HuH-7 (cell line): Measurements from ENCODE around the gene DUS4L.

Experiments
- DNase-seq: peaks from one replicate; pipeline ENCODE4 v3.0.0; 2011; ENCODE audit warnings: low spot score

The DUS4L gene

DNA sequence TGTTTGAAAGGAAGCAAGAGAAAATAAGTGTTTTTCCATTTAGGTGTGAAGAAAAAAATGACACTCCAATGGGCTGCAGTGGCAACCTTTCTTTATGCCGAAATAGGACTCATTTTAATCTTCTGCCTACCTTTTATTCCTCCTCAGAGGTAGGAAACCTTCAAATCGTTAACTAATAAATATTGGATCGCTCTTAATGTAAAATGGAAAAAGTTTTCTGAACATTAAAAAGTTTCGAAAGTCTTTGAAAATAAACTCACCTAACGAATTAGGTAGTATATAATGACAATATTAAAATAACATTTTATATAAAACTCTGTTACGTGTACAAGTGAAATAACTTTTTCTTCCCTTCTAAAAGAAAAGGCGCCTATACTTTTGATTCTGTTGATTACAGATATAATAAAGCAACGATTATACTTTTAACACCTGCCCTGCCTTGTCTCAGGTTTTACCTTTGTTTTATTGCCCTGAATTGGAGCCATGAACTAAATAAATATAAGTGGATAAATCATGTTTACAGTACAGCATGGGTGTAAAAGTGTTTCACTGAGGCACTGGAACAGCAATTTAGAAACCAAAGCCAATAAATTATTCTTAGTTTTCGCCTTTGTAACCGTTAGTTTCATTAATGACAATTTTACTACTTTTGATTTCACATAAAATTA, 17.1 kb downstream of the DUS4L start:
- no peak for DNase-seq

DNA sequence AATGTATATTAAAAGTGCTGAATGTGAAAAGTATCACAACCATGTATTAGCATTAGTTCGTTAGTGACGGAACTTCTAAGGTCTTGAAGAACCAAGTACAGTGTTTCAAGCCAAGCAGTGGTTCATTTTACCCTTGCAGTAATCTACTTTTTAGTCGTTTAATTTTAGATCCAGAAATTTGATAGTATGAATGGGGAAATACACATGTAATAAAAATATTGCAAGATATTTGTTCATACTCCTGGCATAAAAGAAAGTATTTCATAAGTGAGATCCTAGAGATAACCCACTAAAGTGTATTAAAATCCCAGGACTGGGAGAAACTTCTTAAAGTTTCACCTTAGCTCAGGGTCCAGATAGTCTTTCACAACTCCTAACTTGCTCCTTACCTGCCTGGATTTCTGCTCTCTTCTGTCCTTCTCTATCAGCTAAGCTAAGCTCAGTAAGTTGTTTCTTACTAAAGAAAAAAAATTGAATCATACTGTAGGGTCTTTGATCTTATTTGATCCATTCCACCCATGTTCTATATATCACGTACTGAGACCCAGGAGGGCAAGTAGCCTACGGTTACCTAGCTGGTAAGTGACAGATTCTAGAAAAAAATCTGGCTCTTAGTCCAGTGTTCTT, 17.7 kb downstream of the DUS4L start:
- DNase-seq: no peak

DNA sequence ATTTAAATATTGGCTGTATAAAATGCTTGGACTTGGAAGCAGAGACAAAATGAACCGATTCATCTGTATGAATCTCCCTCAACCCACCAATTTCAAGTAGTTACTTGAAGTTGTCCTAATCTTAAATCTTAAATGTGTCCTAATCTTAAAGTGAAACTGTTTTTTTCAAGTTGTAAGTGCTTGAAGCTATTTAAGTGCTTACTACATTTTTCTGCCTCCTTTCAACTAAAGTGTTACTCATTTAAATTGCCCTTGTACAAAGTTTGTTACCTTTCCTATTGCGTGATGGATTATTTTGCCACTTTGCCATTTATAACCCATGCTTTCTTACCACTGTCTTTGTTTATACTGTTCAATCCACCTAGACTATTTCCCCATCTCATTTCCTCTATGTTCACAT, 19.1 kb downstream of the DUS4L start:
- no peak for DNase-seq

DNA sequence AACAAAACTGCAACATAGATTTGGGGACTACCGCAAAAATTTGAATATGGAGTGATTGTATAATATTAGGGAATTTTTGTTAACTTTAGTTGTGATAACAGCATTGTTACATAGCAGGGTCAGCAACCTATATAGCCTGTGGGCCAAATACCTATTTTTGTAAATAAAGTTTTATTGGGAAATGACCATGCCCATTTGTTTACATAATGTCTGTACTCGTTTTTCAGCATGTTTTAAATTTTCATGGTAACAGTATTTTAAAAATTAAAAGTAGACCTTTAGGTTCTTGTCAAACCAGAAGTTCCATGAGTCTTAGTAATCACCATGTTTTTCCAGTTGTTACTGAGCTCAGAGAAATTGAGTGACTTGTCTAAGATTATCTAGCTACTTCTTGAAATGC, 20.9 kb downstream of the DUS4L start:
- DNase-seq: no peak

DNA sequence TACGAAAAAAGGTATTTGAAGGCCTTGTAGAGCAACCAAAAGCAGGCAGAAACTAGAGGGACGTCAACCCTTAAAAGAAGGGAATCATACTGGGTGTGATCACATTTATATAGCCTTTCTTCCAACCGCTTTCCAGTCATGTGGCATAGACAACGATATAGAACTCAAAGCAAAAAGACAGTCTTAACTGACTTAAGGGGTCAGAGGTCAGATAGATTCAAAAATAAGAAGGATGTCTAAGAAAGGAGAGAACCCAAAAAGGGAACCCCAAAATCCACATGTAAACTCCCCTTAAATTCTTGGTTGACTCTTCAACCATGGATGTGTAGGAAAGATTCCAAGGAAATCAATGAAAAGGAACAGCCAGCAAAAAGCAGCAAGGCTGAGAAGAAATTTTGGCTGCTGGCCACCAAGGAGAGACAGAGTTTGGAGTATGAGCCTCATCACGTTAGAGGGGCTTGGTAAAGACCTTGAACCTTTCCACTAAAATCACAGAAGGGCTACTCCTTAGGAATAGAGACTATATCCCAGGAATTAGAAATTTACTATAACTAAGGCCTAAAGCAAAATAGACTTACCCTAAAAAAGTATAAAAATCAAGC, 24.9 kb downstream of the DUS4L start:
- DNase-seq: no peak

DNA sequence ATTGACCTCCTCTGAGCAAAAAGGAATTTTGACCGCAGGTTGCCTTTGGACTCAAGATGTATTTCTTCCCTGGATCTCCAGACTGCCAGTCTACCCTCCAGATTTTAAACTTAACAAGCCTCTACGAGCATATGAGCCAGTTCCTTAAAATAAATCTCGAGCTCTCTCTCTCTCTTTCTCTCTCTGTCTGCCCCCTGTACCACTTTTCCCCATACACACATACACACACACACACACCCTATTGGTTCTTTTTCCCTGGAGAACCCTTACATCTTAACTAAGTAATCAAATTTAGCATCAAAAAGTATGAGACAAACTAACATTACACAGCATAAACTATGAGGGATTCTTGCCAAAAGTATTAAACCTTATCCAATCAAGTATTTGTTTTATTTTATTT, 27.6 kb downstream of the DUS4L start:
- no peak for DNase-seq

DNA sequence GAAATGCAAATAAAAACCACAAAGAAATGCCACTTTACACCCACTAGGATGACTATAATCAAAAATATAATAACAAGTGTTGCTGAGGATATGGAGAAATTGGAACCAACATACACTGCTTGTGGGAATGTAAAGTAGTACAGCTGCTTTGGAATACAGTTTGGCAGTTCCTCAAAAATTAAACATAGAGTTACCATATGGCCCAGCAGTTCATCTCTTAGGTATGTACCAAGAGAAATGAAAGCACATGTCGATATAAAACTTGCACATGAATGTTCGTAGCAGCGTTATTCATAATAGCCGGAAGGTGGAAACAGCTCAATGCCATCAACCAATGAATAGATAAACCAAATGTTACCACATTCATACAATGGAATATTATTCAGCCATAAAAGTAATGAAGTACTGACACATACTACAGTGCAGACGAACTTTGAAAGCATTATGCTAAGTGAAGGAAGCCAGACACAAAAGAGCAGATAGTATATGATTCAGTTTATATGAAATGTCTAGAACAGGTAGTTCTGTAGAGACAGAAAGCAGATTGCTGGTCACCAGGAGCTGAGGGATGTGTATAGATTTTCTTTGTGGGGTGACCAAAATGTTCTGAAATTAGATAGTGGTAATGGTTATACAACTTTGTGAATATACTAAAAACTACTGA, 28.7 kb downstream of the DUS4L start:
- DNase-seq: no peak

DNA sequence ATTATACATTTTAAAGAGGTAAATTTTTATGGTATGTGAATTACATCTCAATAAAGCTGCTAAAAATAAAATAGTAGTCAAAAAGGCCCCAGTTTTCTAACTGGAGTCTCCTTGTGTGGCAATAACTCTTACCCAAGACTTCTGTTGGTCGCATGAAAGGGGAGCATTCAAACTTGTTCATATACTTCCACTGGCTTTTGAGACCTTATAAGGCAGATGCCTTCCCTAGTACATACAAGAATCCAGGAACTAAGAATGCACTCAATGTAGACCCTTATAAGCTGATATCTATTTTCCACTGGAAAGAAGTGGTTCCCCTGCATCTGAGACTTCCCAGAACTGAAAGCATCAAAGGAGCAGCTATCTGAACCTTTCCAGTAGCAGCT, 29.2 kb downstream of the DUS4L start:
- no peak for DNase-seq

DNA sequence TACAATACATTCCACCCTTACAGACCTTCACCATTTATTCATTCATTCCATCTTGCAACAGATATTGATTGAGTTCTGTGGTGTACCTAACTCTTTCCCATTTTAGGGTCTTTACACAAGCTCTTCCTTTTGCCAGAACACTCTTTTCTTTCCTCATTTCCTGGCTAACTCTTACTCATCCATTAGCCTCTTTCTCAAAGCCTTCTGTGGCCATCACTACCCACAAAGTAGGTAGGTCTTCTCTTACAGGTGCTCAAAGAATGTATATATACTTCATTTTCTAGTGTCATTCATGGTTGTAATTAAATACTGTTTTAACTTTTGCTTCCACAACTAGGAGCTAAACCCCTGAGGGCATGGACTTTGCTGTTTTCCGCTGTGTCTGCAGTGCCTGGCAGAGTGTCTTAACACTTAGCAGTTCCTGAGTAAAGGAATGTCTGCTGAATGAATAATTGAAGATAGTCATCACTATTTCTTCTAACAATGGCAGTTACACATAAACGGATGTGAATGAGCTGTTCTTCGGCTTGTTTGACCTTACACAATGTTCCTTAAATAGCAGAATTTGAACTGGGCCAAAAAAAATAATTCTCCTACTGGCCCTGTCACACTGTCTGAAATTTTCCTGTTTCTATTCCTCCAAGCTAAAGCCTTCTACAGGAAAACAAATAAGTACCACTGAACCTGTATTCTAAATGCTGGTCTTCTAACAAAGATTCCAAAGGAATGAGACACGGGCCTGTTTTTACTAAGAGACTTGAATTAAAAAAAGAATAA, 31.4 kb downstream of the DUS4L start:
- no peak for DNase-seq

DNA sequence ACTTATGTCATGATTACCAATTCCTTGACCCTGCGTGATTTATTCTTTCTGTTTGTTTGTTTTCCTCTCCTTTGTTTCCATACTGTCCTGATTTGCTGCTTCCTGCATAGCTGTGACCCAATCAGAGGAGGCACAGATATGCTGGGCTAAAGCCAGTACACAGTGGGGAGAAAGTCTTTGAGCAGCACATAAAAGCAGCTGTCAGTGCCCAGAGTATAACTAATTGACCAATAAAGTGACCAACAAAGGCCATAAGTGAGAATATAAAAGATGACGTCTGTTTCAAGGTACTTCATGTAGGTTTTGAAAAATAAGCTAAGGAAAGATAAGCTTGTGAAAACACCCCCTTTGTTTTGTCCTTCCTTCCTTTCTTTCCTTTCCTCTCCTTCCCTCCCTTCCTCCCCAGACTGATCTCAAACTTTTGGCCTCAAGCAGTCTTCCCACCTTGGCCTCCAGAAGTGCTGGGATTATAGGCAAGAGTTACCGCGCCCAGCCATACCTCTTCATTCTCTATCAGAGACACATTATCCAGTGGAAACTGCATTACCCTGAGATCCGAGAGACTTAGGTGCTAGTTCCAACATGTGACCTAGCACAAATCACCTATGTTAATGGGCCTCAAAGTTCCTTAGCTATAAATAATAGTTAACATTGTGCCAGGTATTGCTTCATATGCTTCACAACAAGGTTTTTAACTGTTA, 33.3 kb downstream of the DUS4L start:
- DNase-seq: no peak

DNA sequence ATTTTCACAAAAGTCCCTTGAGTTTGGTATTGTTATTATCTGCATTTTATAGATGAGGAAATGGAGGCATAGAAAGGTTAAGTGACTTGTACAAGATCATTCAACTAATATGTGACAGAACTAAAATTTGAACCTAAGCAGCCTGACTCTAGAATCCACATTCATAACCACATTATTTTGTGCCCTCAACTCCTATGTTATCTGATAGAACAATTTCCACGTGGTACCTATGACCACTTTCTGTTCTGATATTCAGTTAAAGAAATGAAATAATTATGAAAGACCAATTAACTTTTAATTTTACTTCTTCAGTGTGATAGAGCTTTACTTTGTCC, 33.8 kb downstream of the DUS4L start:
- DNase-seq: no peak

DNA sequence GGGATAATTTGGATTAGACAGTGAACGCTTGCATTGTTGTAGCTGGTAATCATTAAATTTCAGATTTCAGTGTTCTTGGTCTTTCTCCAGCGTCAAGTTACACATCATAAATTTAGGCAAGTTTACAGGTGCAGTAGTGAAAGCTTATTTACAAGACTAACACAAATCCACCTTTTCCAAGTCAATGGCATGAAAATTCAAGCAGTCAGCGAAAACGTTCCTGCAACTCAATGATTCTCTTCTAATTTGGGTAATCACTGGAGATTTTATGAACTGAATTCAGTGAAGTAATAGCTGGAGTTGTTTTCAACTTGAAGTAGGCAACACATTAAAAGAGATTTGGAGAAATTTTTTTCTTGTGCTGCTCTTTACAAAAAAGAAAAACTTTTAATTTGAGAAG, 34.2 kb downstream of the DUS4L start:
- no peak for DNase-seq

DNA sequence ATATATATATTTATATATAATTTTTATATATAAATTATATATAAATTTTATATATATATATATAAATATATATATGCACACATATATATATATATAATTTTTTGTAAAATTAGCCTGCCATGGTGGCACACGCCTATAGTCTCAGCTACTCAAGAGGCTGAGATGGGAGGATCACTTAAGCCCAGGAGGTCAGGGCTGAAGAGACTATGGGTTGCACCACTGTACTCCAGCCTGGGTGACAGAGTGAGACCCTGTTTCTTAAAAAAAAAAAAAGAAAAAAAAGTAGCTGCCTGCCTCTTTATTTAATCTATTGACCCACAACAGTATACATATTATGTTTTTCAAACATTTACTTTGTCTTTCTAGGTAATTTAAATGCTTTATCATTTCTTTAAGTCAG, 35.5 kb downstream of the DUS4L start:
- no peak for DNase-seq

DNA sequence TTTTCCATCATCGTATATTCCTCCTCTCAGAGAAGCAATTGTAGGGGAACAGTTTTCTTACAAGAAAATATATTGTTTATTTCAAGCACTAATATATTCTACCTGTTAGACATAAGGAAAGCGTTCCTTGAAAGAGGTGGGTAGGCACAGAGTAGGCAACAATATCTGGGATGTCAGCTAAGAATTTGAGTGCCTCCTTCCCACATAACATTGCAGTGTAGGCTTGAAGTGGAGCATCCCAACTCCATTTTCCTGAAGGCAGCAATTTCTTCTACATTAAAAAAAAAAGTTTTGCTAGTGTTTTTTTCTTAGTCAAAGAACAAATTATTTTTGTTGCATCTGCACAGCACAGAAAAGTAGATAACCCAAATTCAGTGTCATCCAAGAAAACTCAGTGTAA, 37.0 kb downstream of the DUS4L start:
- DNase-seq: no peak

DNA sequence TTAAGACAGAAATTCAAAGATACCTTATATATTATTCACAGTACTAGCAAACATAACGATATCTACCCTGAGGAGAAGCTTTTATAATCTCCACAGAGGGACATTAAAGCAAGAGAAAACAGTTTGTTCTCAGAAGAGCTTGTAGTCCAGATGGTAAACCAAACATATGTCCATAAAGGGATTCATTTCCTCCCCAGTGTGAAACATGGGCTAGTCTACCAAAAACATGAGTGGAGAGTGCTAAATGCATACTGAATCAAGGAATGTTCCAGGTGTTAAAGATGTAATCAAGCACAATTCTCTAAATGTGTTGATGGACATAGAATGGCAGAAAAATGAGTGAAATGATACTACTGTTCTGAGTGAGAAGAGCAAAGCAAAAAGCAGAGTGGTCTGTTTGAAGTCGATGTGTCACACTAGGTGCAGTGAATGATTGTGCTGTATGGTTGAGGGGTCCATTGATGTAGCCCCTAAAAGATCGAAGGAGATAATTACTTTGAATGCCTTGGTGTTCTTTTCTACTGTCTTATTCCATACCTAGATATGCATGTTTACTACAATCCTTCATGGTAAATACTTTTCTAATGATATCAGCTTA, 41.5 kb downstream of the DUS4L start:
- no peak for DNase-seq

DNA sequence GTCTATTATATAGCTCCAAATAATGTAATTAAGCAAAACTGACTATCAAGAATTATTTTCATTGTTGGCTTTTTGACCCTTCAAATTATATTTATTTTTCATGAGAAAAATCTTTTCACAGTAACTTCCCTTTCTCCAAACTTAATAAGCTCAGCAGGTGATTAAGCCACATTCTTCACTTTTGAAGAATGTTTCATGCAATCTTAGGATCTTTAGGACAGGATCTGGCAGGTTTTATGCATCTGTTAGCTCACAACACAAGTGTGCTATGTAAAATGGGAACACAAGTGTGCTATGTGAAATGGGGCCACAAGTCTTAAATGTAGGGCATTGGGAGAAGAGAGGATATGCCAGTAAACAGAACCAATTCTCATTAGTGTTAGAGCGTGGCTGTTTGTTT, 42.5 kb downstream of the DUS4L start:
- no peak for DNase-seq

DNA sequence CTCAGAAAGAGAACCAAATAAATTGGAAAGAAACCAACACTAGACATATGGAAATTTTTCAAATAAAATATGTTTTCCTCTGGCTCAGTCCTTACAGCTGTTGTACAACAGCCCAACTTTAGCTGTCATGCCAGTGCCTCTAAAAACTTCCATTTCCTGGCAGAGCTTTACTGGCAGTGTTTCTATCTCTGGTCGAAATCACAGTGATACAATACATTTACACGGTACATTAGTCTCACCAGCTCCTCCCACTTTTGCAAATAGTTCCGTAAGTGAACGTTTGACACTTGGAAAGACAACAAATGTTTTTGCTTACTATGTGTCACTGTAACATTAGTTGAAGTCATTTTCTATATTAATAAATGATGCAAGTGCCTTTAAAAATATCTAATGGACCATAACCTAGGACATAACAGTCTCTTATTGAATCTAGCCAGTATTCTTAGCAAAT, 46.1 kb downstream of the DUS4L start:
- no peak for DNase-seq

DNA sequence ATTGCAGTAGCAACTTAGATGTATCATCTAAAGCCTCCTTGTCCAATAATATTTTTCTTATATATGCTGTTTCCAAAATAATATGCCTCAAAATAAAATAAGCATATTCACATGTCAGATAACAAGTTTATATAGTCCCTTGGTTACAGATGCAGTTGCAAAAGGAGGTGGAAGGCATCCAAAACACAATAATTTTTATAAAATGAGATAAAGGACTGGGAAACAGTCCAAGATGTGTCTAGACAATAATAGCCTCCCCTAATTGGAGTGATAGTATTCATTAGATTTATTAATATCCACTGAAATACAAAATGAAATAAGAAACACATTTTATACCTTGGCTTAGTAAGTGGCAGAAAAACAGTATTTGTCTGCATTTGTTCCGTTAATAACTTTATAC, 46.6 kb downstream of the DUS4L start:
- no peak for DNase-seq

DNA sequence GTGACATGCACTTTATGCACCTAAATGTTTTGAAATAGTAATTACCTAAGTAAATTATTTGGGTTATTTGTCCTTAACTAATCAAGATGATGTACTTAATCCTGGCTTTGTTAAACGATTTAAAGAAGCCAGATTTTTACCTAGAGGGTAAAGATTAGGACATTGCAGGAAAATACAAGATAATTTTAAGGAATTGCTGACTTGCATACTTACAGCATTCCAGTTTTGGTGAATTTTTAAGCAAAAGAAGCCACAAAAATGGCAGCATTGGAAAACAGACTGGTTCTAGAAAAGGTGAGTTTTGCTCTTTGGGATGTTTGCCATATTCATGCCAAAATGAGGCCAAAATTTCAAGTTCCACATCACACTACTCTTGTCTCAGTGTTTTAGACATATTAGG, 49.7 kb downstream of the DUS4L start:
- DNase-seq: no peak

DNA sequence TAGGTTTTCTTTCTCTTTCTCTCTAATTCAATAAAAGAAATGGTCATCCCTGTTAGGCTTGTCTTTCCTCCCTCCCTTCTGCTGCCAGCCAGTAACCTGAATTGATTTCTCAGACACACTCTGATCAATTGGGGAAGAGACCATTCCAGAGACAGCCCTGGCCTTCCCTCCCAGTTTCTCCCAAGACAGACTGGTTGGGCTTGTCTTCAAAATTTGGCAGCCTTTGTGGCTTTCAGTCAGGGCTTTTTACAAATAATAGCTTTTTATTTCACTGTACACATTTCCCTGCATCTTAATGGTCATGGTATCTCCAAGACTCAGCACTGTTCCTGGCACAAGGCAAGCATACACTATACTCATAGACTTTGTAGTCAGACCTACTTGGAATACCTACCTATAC, 50.2 kb downstream of the DUS4L start:
- no peak for DNase-seq

DNA sequence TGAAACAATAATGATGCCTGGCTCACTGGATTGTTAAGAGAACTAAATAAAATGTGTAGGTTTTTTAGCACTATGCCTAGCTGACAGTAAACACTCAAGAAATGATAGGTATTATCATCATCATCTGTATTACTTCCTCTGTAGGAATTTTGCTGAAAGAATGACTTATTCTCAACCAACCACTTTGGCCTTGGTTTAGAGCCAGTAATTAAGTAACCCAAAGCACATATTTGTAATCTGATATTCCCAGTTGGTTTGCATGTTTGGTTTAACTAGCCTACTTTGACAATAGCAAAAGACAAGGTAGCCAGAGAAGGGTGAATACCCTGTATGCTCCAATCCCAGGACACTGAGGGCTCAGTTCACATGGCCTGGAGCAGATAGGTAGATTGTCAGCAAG, 50.7 kb downstream of the DUS4L start:
- DNase-seq: no peak
